Stimulated activated CD4-positive, alpha-beta T cell treated with anti-CD3 and anti-CD28 coated beads, Interleukin-15, amount 100 ng/mL, for 24 hours (primary cell): ENCODE results near the gene RCOR1.
"Not testable (repeated sequence)": the region's sequence is repeated elsewhere in the genome, so short reads cannot be mapped to it uniquely, and the experiment has no call there.

Experiments used
- DNase-seq: peaks from one replicate; pipeline ENCODE4 v3.0.0-alpha.2; 2020

The RCOR1 gene

GRCh38 chr14:102633906-102634595 lies 41.6 kb downstream of the RCOR1 start:
- peak; percentile 29 for DNase-seq

DNA sequence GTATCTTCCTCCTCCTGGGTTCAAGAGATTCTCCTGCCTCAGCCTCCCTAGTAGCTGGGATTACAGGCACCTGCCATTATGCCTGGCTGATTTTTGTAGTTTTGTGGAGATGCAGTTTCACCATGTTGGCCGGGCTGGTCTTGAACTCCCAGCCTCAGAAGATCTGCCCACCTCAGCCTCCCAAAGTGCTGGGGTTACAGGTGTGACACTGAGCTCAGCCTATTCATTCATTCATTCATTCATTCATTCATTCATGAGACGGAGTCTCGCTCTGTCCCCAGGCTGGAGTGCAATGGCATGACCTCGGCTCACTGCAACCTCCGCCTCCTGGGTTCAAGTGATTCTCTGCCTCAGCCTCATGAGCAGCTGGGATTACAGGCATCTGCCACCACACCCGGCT lies 47.2 kb downstream of the RCOR1 start:
- DNase-seq, result not testable (repeated sequence)

- DNase-seq, result no peak
These were observed 52.1 kb downstream of the RCOR1 start for GRCh38 chr14:102644523-102644922.

GRCh38 chr14:102645746-102646440 lies 53.4 kb downstream of the RCOR1 start:
- no peak for DNase-seq

- no peak for DNase-seq
These were observed 54.2 kb downstream of the RCOR1 start for GRCh38 chr14:102646615-102647014.

- no peak for DNase-seq
These were observed 59.7 kb downstream of the RCOR1 start for GRCh38 chr14:102652194-102652593.

DNA sequence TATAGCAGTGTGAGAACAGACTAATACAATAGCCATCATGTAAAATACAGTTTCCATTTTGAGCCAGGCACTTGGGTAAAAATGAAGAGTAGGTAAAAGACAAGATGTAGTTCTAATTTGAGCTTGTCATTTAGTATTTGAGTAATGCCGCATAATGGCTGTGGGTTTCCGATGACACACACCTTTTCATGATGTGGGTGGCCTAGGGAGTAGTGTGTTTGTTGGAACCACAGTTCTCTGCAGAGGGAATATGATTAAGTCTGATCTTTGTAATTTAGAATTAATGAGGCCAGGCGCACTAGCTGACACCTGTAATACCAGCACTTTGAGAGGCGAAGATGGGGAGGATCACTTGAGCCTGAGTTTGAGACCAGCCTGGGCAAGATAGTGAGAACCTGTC lies 61.8 kb downstream of the RCOR1 start:
- DNase-seq, result peak; percentile 49

- DNase-seq, result no peak
These were observed 62.7 kb downstream of the RCOR1 start for GRCh38 chr14:102655137-102655536.

DNA sequence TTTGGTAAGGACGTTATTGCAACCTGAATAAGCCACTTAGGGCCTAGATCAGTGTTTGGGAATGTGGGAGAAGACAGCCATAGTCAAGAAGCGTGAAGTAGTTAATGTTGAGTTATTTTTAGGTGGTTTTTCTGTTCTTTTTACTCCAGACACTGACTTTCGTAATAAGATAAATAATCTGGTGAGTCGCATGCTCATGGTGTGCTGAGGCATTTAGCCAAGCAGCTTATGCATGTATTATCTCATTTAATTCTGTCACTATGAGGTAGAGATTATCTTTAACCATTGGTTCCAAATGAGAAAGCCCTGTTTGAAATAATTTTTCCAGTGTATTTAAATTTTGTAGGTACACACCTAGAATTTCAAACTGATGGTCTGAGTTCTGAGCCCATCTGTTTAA lies 67.3 kb downstream of the RCOR1 start:
- no peak for DNase-seq

GRCh38 chr14:102661614-102662013 lies 69.2 kb downstream of the RCOR1 start:
- no peak for DNase-seq

DNA sequence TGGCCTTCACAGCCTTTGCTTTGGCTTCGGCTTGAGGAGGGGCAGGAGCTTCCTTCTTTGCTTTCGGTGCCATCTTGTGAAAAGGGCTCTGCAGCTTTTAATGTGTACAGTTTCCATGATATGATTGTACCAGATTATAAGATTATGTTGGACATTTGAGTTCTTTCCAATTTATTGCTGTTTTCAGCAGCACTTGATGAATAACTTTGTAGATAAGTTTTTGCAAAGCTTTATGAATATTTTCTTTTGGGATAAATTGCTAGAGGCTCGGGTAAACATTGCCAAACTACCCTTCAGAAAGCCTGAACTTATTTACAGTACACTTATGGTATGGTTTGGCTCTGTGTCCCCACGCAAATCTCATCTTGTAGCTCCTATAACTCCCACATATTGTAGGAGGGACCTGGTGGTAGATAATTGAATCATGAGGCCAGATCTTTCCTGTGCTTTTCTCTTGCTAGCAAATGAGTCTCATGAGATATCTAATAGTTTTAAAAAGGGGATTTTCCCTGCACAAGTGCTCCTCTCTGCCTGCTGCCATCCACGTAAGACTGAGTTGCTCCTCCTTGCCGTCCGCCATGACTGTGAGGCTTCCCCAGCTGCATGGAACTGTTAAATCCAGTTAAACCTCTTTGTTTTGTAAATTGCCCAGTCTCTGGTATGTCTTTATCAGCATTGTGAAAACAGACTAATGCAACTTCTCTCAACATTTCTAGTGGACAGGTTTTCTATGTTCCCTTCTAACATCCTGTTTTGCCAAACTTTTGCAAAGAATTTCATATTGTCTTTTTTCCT lies 70.4 kb downstream of the RCOR1 start:
- no peak for DNase-seq

GRCh38 chr14:102663440-102663839 lies 71.0 kb downstream of the RCOR1 start:
- DNase-seq, result no peak

- no peak for DNase-seq
These were observed 73.2 kb downstream of the RCOR1 start for GRCh38 chr14:102665621-102666020.

GRCh38 chr14:102666635-102667034 lies 74.2 kb downstream of the RCOR1 start:
- no peak for DNase-seq

DNA sequence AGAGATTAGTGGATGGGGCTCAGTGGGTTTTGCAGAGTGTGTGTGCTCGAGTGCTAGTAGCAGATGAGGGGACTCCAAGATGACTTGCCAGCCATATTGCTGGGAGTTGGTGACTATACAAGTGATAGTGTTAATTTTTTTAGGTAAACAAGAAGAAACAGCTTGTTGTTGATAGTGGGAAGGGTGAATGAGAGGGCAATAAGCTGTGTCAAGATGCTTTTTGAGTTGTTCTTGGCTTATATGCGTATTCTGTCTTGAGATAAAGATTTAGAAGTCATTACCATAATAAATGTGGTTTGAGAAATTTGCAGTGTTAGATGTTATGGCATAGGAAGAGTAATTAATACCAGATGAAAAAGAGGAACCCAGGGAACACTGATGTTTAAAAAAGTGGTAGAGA lies 75.3 kb downstream of the RCOR1 start:
- DNase-seq, result no peak

DNA sequence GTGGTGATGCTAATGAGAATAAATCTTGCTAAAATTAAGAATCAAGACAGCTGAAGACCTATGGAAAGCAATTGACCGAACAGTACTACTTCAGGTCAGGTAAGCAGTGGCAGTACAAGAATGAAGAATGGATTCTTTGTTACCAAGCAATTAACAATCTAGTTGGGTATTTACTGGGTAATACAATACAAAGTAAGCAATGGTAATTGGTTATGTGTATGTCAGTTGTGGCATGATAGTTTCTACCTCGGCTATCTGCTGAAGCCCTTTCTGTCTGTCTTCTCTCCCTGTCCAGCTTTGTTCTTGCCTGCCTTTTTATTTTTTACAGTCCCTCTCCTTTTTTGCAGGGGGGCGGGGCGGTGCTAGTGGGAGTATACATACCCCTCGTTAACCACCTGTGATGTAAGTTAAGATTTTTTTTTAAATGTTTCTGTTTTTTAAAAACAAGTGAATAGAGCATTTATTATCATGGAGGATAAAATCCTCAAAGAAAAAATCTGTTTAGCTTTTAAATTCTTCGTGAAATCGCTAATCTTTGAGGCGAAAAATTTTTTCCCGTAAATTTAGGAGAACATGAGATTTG lies 75.9 kb downstream of the RCOR1 start:
- DNase-seq, result no peak

GRCh38 chr14:102671410-102671809 lies 79.0 kb downstream of the RCOR1 start:
- DNase-seq, result no peak

GRCh38 chr14:102672410-102672960 lies 80.0 kb downstream of the RCOR1 start:
- DNase-seq, result no peak

DNA sequence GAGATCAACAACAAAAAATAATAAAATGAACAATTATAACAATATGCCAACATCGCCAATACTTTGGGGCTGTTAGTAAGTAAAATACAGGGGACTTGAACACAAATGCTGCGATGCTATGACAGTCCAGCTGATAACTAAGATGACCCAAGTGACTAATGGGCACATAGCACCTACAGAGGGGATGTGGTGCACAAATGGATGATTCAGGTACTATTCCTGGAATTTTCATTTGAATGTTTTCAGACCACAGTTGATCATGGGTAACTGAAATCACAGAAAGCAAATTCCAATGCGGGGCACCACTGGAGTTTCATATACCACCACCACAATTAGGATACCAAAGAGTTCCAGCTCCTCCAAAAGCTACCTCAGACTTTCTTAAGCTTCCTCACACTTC lies 82.9 kb downstream of the RCOR1 start:
- DNase-seq, result no peak

GRCh38 chr14:102678394-102678793 lies 85.9 kb downstream of the RCOR1 start:
- no peak for DNase-seq

DNA sequence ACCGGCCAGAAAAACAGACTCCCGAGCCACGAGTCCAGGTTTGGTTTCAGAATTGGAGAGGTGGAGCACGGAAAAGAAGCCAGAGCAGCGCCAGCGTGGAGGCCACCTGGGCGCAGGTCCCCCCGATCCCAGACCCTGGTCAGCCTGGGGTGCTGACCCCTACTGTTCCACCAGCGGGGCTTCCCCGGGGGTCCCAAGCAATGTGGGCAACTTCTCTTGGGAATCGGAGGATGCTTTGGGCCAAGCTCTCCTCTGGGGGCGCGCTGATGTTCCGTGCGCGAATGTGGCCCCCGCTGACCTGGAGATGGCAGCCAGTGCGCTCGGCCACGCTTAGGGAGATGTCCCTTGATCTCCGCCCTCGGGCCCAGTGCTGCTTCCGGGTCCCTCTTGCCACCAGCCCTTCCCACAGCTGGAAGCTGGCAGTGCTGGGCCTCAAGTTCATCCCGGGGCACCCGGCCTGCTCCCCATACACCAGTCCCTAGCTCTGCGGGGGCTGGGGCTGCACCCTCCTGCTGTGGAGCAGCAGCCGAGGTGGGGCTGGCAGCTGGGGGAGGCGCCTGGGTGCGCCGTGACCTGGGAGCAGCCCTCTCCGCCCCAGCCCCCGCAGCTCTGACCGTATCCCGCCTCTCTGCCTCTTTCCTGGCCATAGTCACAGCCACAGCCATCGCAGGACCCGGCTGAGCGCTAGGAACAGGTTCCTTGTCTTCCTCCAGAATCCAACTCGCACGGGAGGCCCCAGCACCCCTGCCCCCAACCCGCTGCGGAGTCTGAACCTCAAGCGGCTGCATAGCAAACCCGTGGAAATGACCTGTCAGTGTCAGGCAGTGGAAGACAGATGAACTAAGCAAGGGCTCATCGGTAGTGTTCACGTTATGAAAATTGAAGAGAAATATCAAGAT lies 91.2 kb downstream of the RCOR1 start:
- no peak for DNase-seq

DNA sequence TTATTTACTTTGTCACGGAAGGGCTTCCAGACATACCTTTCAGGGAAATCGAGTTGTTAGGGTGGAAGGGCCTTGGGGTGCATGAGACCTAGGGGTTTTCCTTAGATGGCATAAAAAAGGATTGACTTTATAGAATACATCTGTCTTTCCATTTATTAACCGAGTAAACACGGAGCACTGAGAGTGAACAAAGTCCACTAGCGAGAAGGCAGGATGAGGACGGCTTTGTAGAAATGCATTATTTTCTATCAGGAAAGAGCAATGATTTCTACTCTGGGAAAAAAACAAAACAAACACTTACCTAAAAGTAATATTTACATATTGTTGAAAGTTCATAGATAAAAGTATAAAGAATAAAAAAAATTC lies 91.8 kb downstream of the RCOR1 start:
- no peak for DNase-seq
